Activated T-cell treated with anti-CD3 and anti-CD28 coated beads for 48 hours (primary cell): ENCODE results near the gene TSC22D2.
A peak's percentile ranks its signal among the peaks of the same experiment; 100 is the strongest.

Experiments
- DNase-seq: peaks from one replicate; pipeline ENCODE4 v3.0.0-alpha.2; 2020; ENCODE audit warnings: low read depth

The TSC22D2 gene

GRCh38 chr3:150385296-150386242 lies 22.5 kb upstream of the TSC22D2 start:
- DNase-seq = no peak

GRCh38 chr3:150388498-150389418 lies 19.3 kb upstream of the TSC22D2 start:
- DNase-seq = no peak

- DNase-seq = no peak
Observed at GRCh38 chr3:150390087-150390486, 18.0 kb upstream of the TSC22D2 start.

GRCh38 chr3:150391161-150391560 lies 16.9 kb upstream of the TSC22D2 start:
- DNase-seq = no peak

- DNase-seq = no peak
Observed at GRCh38 chr3:150393745-150394144, 14.4 kb upstream of the TSC22D2 start.

GRCh38 chr3:150394606-150395005 lies 13.5 kb upstream of the TSC22D2 start:
- no peak for DNase-seq

- DNase-seq = no peak
Observed at GRCh38 chr3:150396491-150396890, 11.6 kb upstream of the TSC22D2 start.

- no peak for DNase-seq
Observed at GRCh38 chr3:150396956-150397550, 11.0 kb upstream of the TSC22D2 start.

GRCh38 chr3:150399060-150399459 lies 9.0 kb upstream of the TSC22D2 start:
- no peak for DNase-seq

GRCh38 chr3:150401285-150401684 lies 6.8 kb upstream of the TSC22D2 start:
- no peak for DNase-seq

GRCh38 chr3:150402217-150402616 lies 5.9 kb upstream of the TSC22D2 start:
- DNase-seq = no peak

GRCh38 chr3:150404023-150404422 lies 4.1 kb upstream of the TSC22D2 start:
- DNase-seq = no peak

- DNase-seq = no peak
Observed at GRCh38 chr3:150407051-150407807, 869 bp upstream of the TSC22D2 start.

- no peak for DNase-seq
Observed at GRCh38 chr3:150407808-150408220, 284 bp upstream of the TSC22D2 start.

GRCh38 chr3:150409125-150409511 lies 1.0 kb downstream of the TSC22D2 start:
- DNase-seq = no peak

- peak; percentile 69 for DNase-seq
Observed at GRCh38 chr3:150409512-150410310, 1.6 kb downstream of the TSC22D2 start.

- DNase-seq = peak; percentile 31
Observed at GRCh38 chr3:150410311-150411105, 2.4 kb downstream of the TSC22D2 start.

- no peak for DNase-seq
Observed at GRCh38 chr3:150411106-150411460, 3.0 kb downstream of the TSC22D2 start.

- no peak for DNase-seq
Observed at GRCh38 chr3:150411546-150411945, 3.4 kb downstream of the TSC22D2 start.

- no peak for DNase-seq
Observed at GRCh38 chr3:150411976-150412375, 3.9 kb downstream of the TSC22D2 start.
